Thoracic aorta (tissue), 2 donors: ENCODE data around the gene WDR5. TPM values are rescaled to one million over a fixed set of nuclear protein-coding genes. Genes with fewer than 3 reads are reported as not detected.

ENCODE experiments used
- ATAC-seq: fragments of 150-250 bp; one replicate; pipeline ENCODE4 v1.8.0; 2017; ENCODE audit warnings: low read depth; ENCODE audit not compliant: insufficient number of reproducible peaks, low FRiP score
- DNase-seq: peaks from one replicate; pipeline ENCODE4 v3.0.0-alpha.2; 2020; ENCODE audit warnings: low spot score
- H3K27ac ChIP-seq, 2 donors: fragments of 200-600 bp; sonication (generic); 1 replicate in 1 of 2; 2 replicates in 1 of 2; pipeline ENCODE4 v1.5.1; 2016; ENCODE audit warnings: mild to moderate bottlenecking in 2 of 2, moderate library complexity in 2 of 2
- H3K27me3 ChIP-seq: fragments of 200-600 bp; sonication (generic); replicated peaks from 2 replicates; pipeline ENCODE4 v1.6.0; 2016; ENCODE audit warnings: mild to moderate bottlenecking; ENCODE audit not compliant: insufficient read depth
- H3K36me3 ChIP-seq: fragments of 200-600 bp; sonication (generic); one replicate; pipeline ENCODE4 v1.5.1; 2016
- H3K4me1 ChIP-seq, 2 donors: fragments of 200-600 bp; sonication (generic); 1 replicate in 1 of 2; 2 replicates in 1 of 2; pipeline versions ENCODE4 v1.5.1 to v1.6.0; 2016; ENCODE audit warnings: low read depth in 2 of 2, mild to moderate bottlenecking in 1 of 2; ENCODE audit not compliant: control insufficient read depth in 1 of 2
- H3K4me3 ChIP-seq: fragments of 200-600 bp; sonication (generic); 2 replicates; pipeline ENCODE4 v1.5.1; 2016; ENCODE audit warnings: mild to moderate bottlenecking
- H3K9me3 ChIP-seq: fragments of 200-600 bp; sonication (generic); 2 replicates; pipeline ENCODE4 v1.5.1; 2016
- CTCF ChIP-seq: fragments of 200-600 bp; sonication (generic); IDR thresholded peaks from one replicate; pipeline ENCODE4 v1.5.1; 2019; ENCODE audit warnings: antibody characterized with exemption
- total RNA-seq, 2 donors: library from RNA; depleted of rRNA; stranded (reverse); fragments of >200 nt; gene quantifications; one replicate each; pipeline versions ENCODE4 v1.1.0 to v1.2.3, GENCODE V29; 2016

WDR5 gene
- total RNA-seq, 2 donors from 2014 or later = 20.7 to 24.0 TPM

- H3K9me3 ChIP-seq = no peaks in the 10 kb centered on the region
- H3K27me3 ChIP-seq = no peaks in the 10 kb centered on the region
- H3K4me3 ChIP-seq = no peak overlapping the region
- H3K4me1 ChIP-seq = no peaks in the 10 kb centered on the region
- H3K27ac ChIP-seq = no peak overlapping the region
- DNase-seq (no peak), ATAC-seq (no peak)
- H3K36me3 ChIP-seq = peaks cover 75% of the 10 kb centered on the region
- no peak for TF ChIP-seq CTCF
Measured at GRCh38 chr9:134155812-134156377, 20.0 kb downstream of the WDR5 start.

GRCh38 chr9:134156564-134157377 lies 20.9 kb downstream of the WDR5 start:
- no peak for TF ChIP-seq CTCF
- Histone ChIP-seq H3K36me3 (peaks cover 70% of the 10 kb centered on the region), H3K4me1 (no peaks in the 10 kb centered on the region), H3K27me3 (no peaks in the 10 kb centered on the region), H3K9me3 (no peaks in the 10 kb centered on the region), H3K27ac (no peak overlapping the region), H3K4me3 (no peak overlapping the region)
- DNase-seq (no peak), ATAC-seq (no peak)

- H3K4me1 ChIP-seq = peaks cover 0 to under 1% of the 10 kb centered on the region in 2 donors
- ATAC-seq (no peak), DNase-seq (no peak)
- no peak for TF ChIP-seq CTCF
- no peaks in the 10 kb centered on the region for H3K9me3 ChIP-seq
- H3K27me3 ChIP-seq = no peaks in the 10 kb centered on the region
- H3K36me3 ChIP-seq = peaks cover 65% of the 10 kb centered on the region
- H3K27ac ChIP-seq = no peak overlapping the region
- no peak overlapping the region for H3K4me3 ChIP-seq
Measured at GRCh38 chr9:134157378-134157885, 21.6 kb downstream of the WDR5 start.

GRCh38 chr9:134158242-134158641 lies 22.4 kb downstream of the WDR5 start:
- no peak overlapping the region for H3K4me3 ChIP-seq
- peaks cover 57% of the 10 kb centered on the region for H3K36me3 ChIP-seq
- H3K27me3 ChIP-seq = no peaks in the 10 kb centered on the region
- peaks cover 1 to 8% of the 10 kb centered on the region in 2 donors for H3K4me1 ChIP-seq
- DNase-seq = no peak
- no peak for ATAC-seq
- no peak overlapping the region for H3K27ac ChIP-seq
- no peak for TF ChIP-seq CTCF
- no peaks in the 10 kb centered on the region for H3K9me3 ChIP-seq

GRCh38 chr9:134158753-134159392 lies 23.0 kb downstream of the WDR5 start:
- Histone ChIP-seq H3K9me3 (no peaks in the 10 kb centered on the region), H3K27me3 (no peaks in the 10 kb centered on the region), H3K36me3 (peaks cover 51% of the 10 kb centered on the region), H3K4me3 (no peak overlapping the region), H3K27ac (no peak overlapping the region), H3K4me1 (peaks cover 3 to 11% of the 10 kb centered on the region in 2 donors)
- DNase-seq (no peak), ATAC-seq (no peak)
- TF ChIP-seq CTCF = no peak
